ENCODE data around the gene BICD2. TPM values are rescaled to one million over a fixed set of nuclear protein-coding genes. Genes with fewer than 3 reads are reported as not detected.

Gene BICD2
- polyA plus RNA-seq, 1 donor from 2014 or later: 22.4 TPM

GRCh38 chr9:92666912-92667532 lies 97.6 kb downstream of the BICD2 start:
- H3K36me3 ChIP-seq (ENCODE audit: insufficient read depth, low read length): no peaks in the 10 kb centered on the region
- H3K79me2 ChIP-seq (replicated peaks; ENCODE audit: insufficient read depth, low read length): peaks cover 26% of the 10 kb centered on the region
- H4K20me1 ChIP-seq (ENCODE audit: insufficient read depth): no peaks in the 10 kb centered on the region
- no peak overlapping the region for H3K27ac ChIP-seq (ENCODE audit: low read length)
- H2AFZ ChIP-seq (ENCODE audit: low read depth, low read length): no peak overlapping the region
- H3K4me3 ChIP-seq (ENCODE audit: low read length): no peak overlapping the region
- no peaks in the 10 kb centered on the region for H3K27me3 ChIP-seq (ENCODE audit: insufficient read depth, low read depth, low read length)
- H3K9me2 ChIP-seq (ENCODE audit: insufficient read depth, low read length): no peaks in the 10 kb centered on the region
- no peak overlapping the region for H3K9ac ChIP-seq (ENCODE audit: low read length)
- H3F3A ChIP-seq (ENCODE audit: insufficient read depth, low read length, poor library complexity, severe bottlenecking): no peaks in the 10 kb centered on the region
- no peak overlapping the region for H3K4me2 ChIP-seq (ENCODE audit: low read length)
- no peaks in the 10 kb centered on the region for H3K9me3 ChIP-seq (ENCODE audit: low read length)
- TF ChIP-seq MXI1 (conservative IDR thresholded peaks at IDR 0.05; ENCODE audit: poor library complexity, severe bottlenecking): no peak
- TF ChIP-seq CTCF (IDR thresholded peaks at IDR 0.05; ENCODE audit: poor library complexity, severe bottlenecking): no peak
- TF ChIP-seq EZH2 (IDR thresholded peaks at IDR 0.05; ENCODE audit: borderline replicate concordance, insufficient read depth, low read length, poor library complexity, severe bottlenecking): no peak
- no peak for TF ChIP-seq TAF1 (IDR thresholded peaks at IDR 0.05; ENCODE audit: low read depth)
- no peak for TF ChIP-seq POLR2AphosphoS5 (IDR thresholded peaks at IDR 0.05)

- TF ChIP-seq CTCF (IDR thresholded peaks at IDR 0.05; ENCODE audit: poor library complexity, severe bottlenecking) (no peak), EP300 (conservative IDR thresholded peaks at IDR 0.05; ENCODE audit: poor library complexity, severe bottlenecking) (no peak), REST (IDR thresholded peaks at IDR 0.05; ENCODE audit: borderline replicate concordance) (no peak), POLR2AphosphoS5 (IDR thresholded peaks at IDR 0.05) (no peak), EZH2 (IDR thresholded peaks at IDR 0.05; ENCODE audit: borderline replicate concordance, insufficient read depth, low read length, poor library complexity, severe bottlenecking) (no peak), MXI1 (conservative IDR thresholded peaks at IDR 0.05; ENCODE audit: poor library complexity, severe bottlenecking) (no peak), RAD21 (conservative IDR thresholded peaks at IDR 0.05) (no peak), SMC3 (conservative IDR thresholded peaks at IDR 0.05; ENCODE audit: poor library complexity) (no peak), TAF1 (IDR thresholded peaks at IDR 0.05; ENCODE audit: low read depth) (no peak)
These were observed 98.4 kb downstream of the BICD2 start for GRCh38 chr9:92666236-92666635.

More at GRCh38 chr9:92666236-92666635, 98.4 kb downstream of the BICD2 start:
- Histone ChIP-seq H3F3A (ENCODE audit: insufficient read depth, low read length, poor library complexity, severe bottlenecking) (no peaks in the 10 kb centered on the region), H3K27me3 (ENCODE audit: insufficient read depth, low read depth, low read length) (no peaks in the 10 kb centered on the region), H4K20me1 (ENCODE audit: insufficient read depth) (no peaks in the 10 kb centered on the region), H3K4me3 (ENCODE audit: low read length) (no peak overlapping the region), H3K9ac (ENCODE audit: low read length) (no peak overlapping the region), H2AFZ (ENCODE audit: low read depth, low read length) (no peak overlapping the region), H3K4me2 (ENCODE audit: low read length) (no peak overlapping the region), H3K9me2 (ENCODE audit: insufficient read depth, low read length) (no peaks in the 10 kb centered on the region), H3K79me2 (replicated peaks; ENCODE audit: insufficient read depth, low read length) (peaks cover 24% of the 10 kb centered on the region), H3K36me3 (ENCODE audit: insufficient read depth, low read length) (no peaks in the 10 kb centered on the region), H3K27ac (ENCODE audit: low read length) (no peak overlapping the region), H3K9me3 (ENCODE audit: low read length) (no peaks in the 10 kb centered on the region)

Data from neural cell (in vitro differentiated cells).